HepG2 (cell line): ENCODE results near the gene SLCO2B1. TPM values are rescaled to one million over a fixed set of nuclear protein-coding genes. Genes with fewer than 3 reads are reported as not detected.

Experiments used
- FOXM1 ChIP-seq: sonication (generic); formaldehyde crosslinking; IDR thresholded peaks from 2 replicates; pipeline ENCODE4 v1.5.0; 2020; ENCODE audit warnings: missing genetic modification reagents
- FOXP1 ChIP-seq, 2 experiments: fragments of 450-650 bp in 1 of 2; IDR thresholded peaks; 2 replicates each; pipeline ENCODE4 v1.6.1; 2017 to 2018; ENCODE audit warnings: antibody characterized with exemption in 1 of 2
- HIC2 ChIP-seq: sonication (generic); formaldehyde crosslinking; IDR thresholded peaks from 2 replicates; pipeline ENCODE4 v1.9.0; 2022; ENCODE audit warnings: low read depth, missing genetic modification reagents
- KIAA2018 ChIP-seq: sonication (generic); formaldehyde crosslinking; IDR thresholded peaks from 2 replicates; pipeline ENCODE4 v1.5.0; 2020; ENCODE audit warnings: mild to moderate bottlenecking, missing genetic modification reagents, borderline replicate concordance
- MIXL1 ChIP-seq: IDR thresholded peaks from 2 replicates; pipeline ENCODE4 v1.6.1; 2016
- NFE2L2 ChIP-seq: fragments of 150-350 bp; IDR thresholded peaks from 2 replicates; pipeline ENCODE4 v1.6.1; 2014; ENCODE audit warnings: low read length
- POLR2AphosphoS5 ChIP-seq: IDR thresholded peaks from 2 replicates; pipeline ENCODE4 v1.6.1; 2012; ENCODE audit warnings: low read depth, low read length
- RCOR2 ChIP-seq: IDR thresholded peaks from 2 replicates; pipeline ENCODE4 v1.6.1; 2016; ENCODE audit warnings: missing biosample characterization, missing genetic modification reagents
- RFXAP ChIP-seq: sonication (generic); formaldehyde crosslinking; IDR thresholded peaks from 2 replicates; pipeline ENCODE4 v1.4.0; 2020; ENCODE audit warnings: missing genetic modification reagents, borderline replicate concordance
- SALL2 ChIP-seq: sonication (generic); formaldehyde crosslinking; IDR thresholded peaks from 2 replicates; pipeline ENCODE4 v1.8.1; 2023; ENCODE audit warnings: mild to moderate bottlenecking, missing genetic modification reagents, inconsistent platforms
- SOX13 ChIP-seq, 3 experiments: fragments of 450-650 bp in 1 of 3; sonication (generic) in 1 of 3; formaldehyde crosslinking in 1 of 3; IDR thresholded peaks in 2 of 3; conservative IDR thresholded peaks in 1 of 3; 2 replicates each; pipeline versions ENCODE4 v1.5.0 to v1.6.1; 2016 to 2020; ENCODE audit warnings: antibody characterized with exemption in 1 of 3, mild to moderate bottlenecking in 1 of 3, missing compliant biosample characterization in 1 of 3, missing genetic modification reagents in 1 of 3, moderate library complexity in 1 of 3
- SPEN ChIP-seq: sonication (generic); formaldehyde crosslinking; IDR thresholded peaks from 2 replicates; pipeline ENCODE4 v1.5.1; 2020; ENCODE audit warnings: low read depth, mild to moderate bottlenecking, missing genetic modification reagents
- ZNF263 ChIP-seq: sonication (generic); formaldehyde crosslinking; IDR thresholded peaks from 2 replicates; pipeline ENCODE4 v1.4.0; 2020; ENCODE audit warnings: missing genetic modification reagents
- ZNF567 ChIP-seq: sonication (generic); formaldehyde crosslinking; IDR thresholded peaks from 2 replicates; pipeline ENCODE4 v1.8.1; 2023; ENCODE audit warnings: mild to moderate bottlenecking, missing genetic modification reagents, borderline replicate concordance
- ZNF570 ChIP-seq: sonication (generic); formaldehyde crosslinking; IDR thresholded peaks from 2 replicates; pipeline ENCODE4 v1.4.0; 2020; ENCODE audit warnings: mild to moderate bottlenecking, missing genetic modification reagents, borderline replicate concordance
- ZNF629 ChIP-seq: sonication (generic); formaldehyde crosslinking; conservative IDR thresholded peaks from 2 replicates; pipeline ENCODE4 v1.5.0; 2020; ENCODE audit warnings: missing genetic modification reagents
- ZNF691 ChIP-seq: sonication (generic); formaldehyde crosslinking; IDR thresholded peaks from 2 replicates; pipeline ENCODE4 v1.4.0; 2020; ENCODE audit warnings: missing genetic modification reagents, low read depth, mild to moderate bottlenecking, borderline replicate concordance
- ZNF746 ChIP-seq: sonication (generic); formaldehyde crosslinking; IDR thresholded peaks from 2 replicates; pipeline ENCODE4 v1.8.0; 2022; ENCODE audit warnings: mild to moderate bottlenecking, missing genetic modification reagents
- polyA plus RNA-seq, 8 experiments: library from polyadenylated mRNA; depleted of rRNA in 3 of 8; stranded (reverse) in 7 of 8; unstranded in 1 of 8; fragments of >200 nt; fragmentation: Illumina TruSeq in 4 of 8; extraction: Trizol in 4 of 8; gene quantifications; 2 replicates each; pipeline versions ENCODE4 v1.2.1 to v1.2.3, GENCODE V29; 2011 to 2016; ENCODE audit warnings: low read depth in 4 of 8, missing spikeins in 1 of 8, mixed read lengths in 1 of 8; ENCODE audit not compliant: insufficient read depth in 1 of 8
- total RNA-seq, 5 experiments: library from RNA; depleted of rRNA; stranded (reverse); fragments of >200 nt; fragmentation: Illumina TruSeq; extraction: Trizol; gene quantifications; 2 replicates each; pipeline ENCODE4 v1.2.3, GENCODE V29; 2016; ENCODE audit warnings: low read depth in 1 of 5

SLCO2B1 gene
- total and polyA plus RNA-seq, 2 of the 13 experiments (the other 11 are each of a cell fraction or from before 2014, with no cell fraction given): 15.3 to 19.8 TPM

GRCh38 chr11:75155570-75156422 lies 4.9 kb downstream of the SLCO2B1 start (continued):
- no peak; the same call in 1 of the 2 replicates for TF ChIP-seq ZNF691 (CRISPR knock-in tag)
- peak; percentile 73 for TF ChIP-seq ZNF746 (CRISPR knock-in tag)
- TF ChIP-seq ZNF567 (CRISPR knock-in tag): no peak
- TF ChIP-seq SOX13 (IDR thresholded peaks at IDR 0.05): no peak
- peak in 1 of 2 experiments; percentile 89; a peak in 2 of 4 replicates for TF ChIP-seq SOX13 (CRISPR knock-in tag; conservative IDR thresholded peaks at IDR 0.05 in 1 of 2, IDR thresholded peaks at IDR 0.05 in 1 of 2)
- TF ChIP-seq FOXP1 (IDR thresholded peaks at IDR 0.05): no peak
- TF ChIP-seq FOXP1 (CRISPR knock-in tag; IDR thresholded peaks at IDR 0.05): peak; percentile 52; the same call in 1 of the 2 replicates
- peak; percentile 82 for TF ChIP-seq MIXL1
- no peak for TF ChIP-seq KIAA2018 (CRISPR knock-in tag)
- TF ChIP-seq POLR2AphosphoS5: no peak; the same call in 1 of the 2 replicates
- no peak for TF ChIP-seq RFXAP (CRISPR knock-in tag)
- peak; percentile 80 for TF ChIP-seq RCOR2 (CRISPR knock-in tag)
- TF ChIP-seq FOXM1 (CRISPR knock-in tag): no peak
- 0 out of 2 replicates have a peak, but pooled peaks have one; percentile 16 for TF ChIP-seq SPEN
- 0 out of 2 replicates have a peak, but pooled peaks have one; percentile 21 for TF ChIP-seq SALL2 (CRISPR knock-in tag)
- 0 out of 2 replicates have a peak, but pooled peaks have one; percentile 23 for TF ChIP-seq ZNF629 (CRISPR knock-in tag)
- TF ChIP-seq ZNF570 (CRISPR knock-in tag): no peak
- 0 out of 2 replicates have a peak, but pooled peaks have one; percentile 10 for TF ChIP-seq NFE2L2
- TF ChIP-seq HIC2 (CRISPR knock-in tag): peak; percentile 20; the same call in 1 of the 2 replicates
- TF ChIP-seq ZNF263 (CRISPR knock-in tag): 0 out of 2 replicates have a peak, but pooled peaks have one; percentile 21
